ENCODE results near the gene ARHGAP9.
"Not testable (repeated sequence)": the region's sequence is repeated elsewhere in the genome, so short reads cannot be mapped to it uniquely, and the experiment has no call there.

Gene ARHGAP9

GRCh38 chr12:57515934-57516541 lies 36.4 kb upstream of the ARHGAP9 start:
- DNase-seq (ENCODE audit: low read depth): no peak
- no peak overlapping the region for H3K4me3 ChIP-seq (ENCODE audit: low read depth, low read length)
- TF ChIP-seq CTCF (IDR thresholded peaks at IDR 0.05; ENCODE audit: control insufficient read depth, extremely low read depth, insufficient read depth): no peak

GRCh38 chr12:57515408-57515933 lies 35.8 kb upstream of the ARHGAP9 start:
- H3K4me3 ChIP-seq (ENCODE audit: low read depth, low read length): no peak overlapping the region
- DNase-seq (ENCODE audit: low read depth): peak; percentile 66
- no peak for TF ChIP-seq CTCF (IDR thresholded peaks at IDR 0.05; ENCODE audit: control insufficient read depth, extremely low read depth, insufficient read depth)

- DNase-seq (ENCODE audit: low read depth): no peak
- no peak overlapping the region for H3K4me3 ChIP-seq (ENCODE audit: low read depth, low read length)
- no peak for TF ChIP-seq CTCF (IDR thresholded peaks at IDR 0.05; ENCODE audit: control insufficient read depth, extremely low read depth, insufficient read depth)
These were observed 35.2 kb upstream of the ARHGAP9 start for GRCh38 chr12:57514720-57515407.

- not testable (repeated sequence) for DNase-seq (ENCODE audit: low read depth); H3K4me3 ChIP-seq (ENCODE audit: low read depth, low read length)
These were observed 34.6 kb upstream of the ARHGAP9 start for GRCh38 chr12:57514246-57514645.

GRCh38 chr12:57513677-57514076 lies 34.0 kb upstream of the ARHGAP9 start:
- not testable (repeated sequence) for H3K4me3 ChIP-seq (ENCODE audit: low read depth, low read length); DNase-seq (ENCODE audit: low read depth)

- TF ChIP-seq CTCF (IDR thresholded peaks at IDR 0.05; ENCODE audit: control insufficient read depth, extremely low read depth, insufficient read depth): no peak
- no peak for DNase-seq (ENCODE audit: low read depth)
- H3K4me3 ChIP-seq (ENCODE audit: low read depth, low read length): no peak overlapping the region
These were observed 33.6 kb upstream of the ARHGAP9 start for GRCh38 chr12:57513266-57513665.

GRCh38 chr12:57512665-57513064 lies 33.0 kb upstream of the ARHGAP9 start:
- no peak overlapping the region for H3K4me3 ChIP-seq (ENCODE audit: low read depth, low read length)
- DNase-seq (ENCODE audit: low read depth): no peak
- TF ChIP-seq CTCF (IDR thresholded peaks at IDR 0.05; ENCODE audit: control insufficient read depth, extremely low read depth, insufficient read depth): no peak
